Activated naive CD4-positive, alpha-beta T cell treated with anti-CD3 and anti-CD28 coated beads, Interleukin-2, amount 10 ng/mL, durations not matched to agents 5 hours and 36 hours (primary cell): ENCODE results near the gene STPG1. TPM values are rescaled to one million over a fixed set of nuclear protein-coding genes. Genes with fewer than 3 reads are reported as not detected.

Experiments used
- total RNA-seq, 2 experiments: library from RNA; stranded (reverse); gene quantifications; one replicate each; pipeline ENCODE4 v1.2.3, GENCODE V29; 2021

STPG1 gene
- 1 to 10 TPM; 6.5 to 6.8 TPM for total RNA-seq

GRCh38 chr1:24413350-24414163, at the start of gene STPG1:
STPG1 (minus strand) TSS chr1:24413782; CDS start chr1:24401388, 12,394 bp downstream.

GRCh38 chr1:24415334-24415909, 1.8 kb upstream of the STPG1 start, which contains the start of gene NIPAL3:
NIPAL3 (plus strand) TSS chr1:24415802; CDS start chr1:24419548, 3,746 bp downstream.

GRCh38 chr1:24319312-24319863, 94.2 kb downstream of the STPG1 start, which contains the start of gene GRHL3:
GRHL3 (plus strand) TSS chr1:24319357; CDS start chr1:24319552, 195 bp downstream.

Other genes with a start within 250 kb of the STPG1 start
- 1 to 10 TPM; 2.1 to 2.7 TPM for gene IFNLR1, start 226.5 kb downstream of the STPG1 start, total RNA-seq
- not detected for gene GRHL3, start 94.4 kb downstream of the STPG1 start, total RNA-seq
- gene NIPAL3, start 2.0 kb upstream of the STPG1 start, total RNA-seq, result 10 to 100 TPM; 77.5 to 81.6 TPM
- gene RCAN3, start 89.1 kb upstream of the STPG1 start, total RNA-seq, result 100 to 1,000 TPM; 150 to 151 TPM
- gene NCMAP, start 142.3 kb upstream of the STPG1 start, total RNA-seq, result not detected
- gene SRRM1, start 229.5 kb upstream of the STPG1 start, total RNA-seq, result 100 to 1,000 TPM; 164 to 165 TPM